Activated CD4-positive, alpha-beta T cell treated with anti-CD3 and anti-CD28 coated beads, Interleukin-2, amount 50 U/mL, for 16 hours (primary cell): ENCODE results near the gene CASP2.
"Not testable (repeated sequence)": the region's sequence is repeated elsewhere in the genome, so short reads cannot be mapped to it uniquely, and the experiment has no call there.

Experiments
- DNase-seq: peaks from one replicate; pipeline ENCODE4 v3.0.0-alpha.2; 2020

CASP2 gene

GRCh38 chr7:143265017-143265693 is 23.0 kb upstream of the CASP2 start:
- no peak for DNase-seq

DNA sequence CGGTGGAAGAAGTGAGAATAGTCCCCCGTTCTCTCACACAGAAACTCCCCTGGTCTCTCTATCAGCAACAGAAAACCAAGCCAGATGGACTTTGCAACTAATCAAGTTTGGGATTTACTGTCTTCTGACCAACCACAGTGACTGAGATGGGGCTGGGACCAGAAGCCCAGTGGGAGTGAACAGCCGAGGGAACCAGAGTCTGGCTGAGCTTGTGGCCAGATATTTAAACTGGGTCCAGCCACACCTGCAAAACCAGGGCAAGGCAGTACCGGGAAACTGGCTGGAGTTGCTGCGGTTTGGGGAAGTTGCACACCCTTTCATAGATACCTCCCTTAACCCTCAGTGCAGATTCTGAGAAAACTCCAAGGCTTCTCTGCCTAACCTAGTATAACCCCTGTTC is 18.9 kb upstream of the CASP2 start:
- no peak for DNase-seq

GRCh38 chr7:143271240-143271639 is 16.9 kb upstream of the CASP2 start:
- DNase-seq: peak; percentile 44

- no peak for DNase-seq
Measured at GRCh38 chr7:143272871-143273270, 15.3 kb upstream of the CASP2 start.

- DNase-seq: no peak
Measured at GRCh38 chr7:143279186-143280098, 8.7 kb upstream of the CASP2 start.

DNA sequence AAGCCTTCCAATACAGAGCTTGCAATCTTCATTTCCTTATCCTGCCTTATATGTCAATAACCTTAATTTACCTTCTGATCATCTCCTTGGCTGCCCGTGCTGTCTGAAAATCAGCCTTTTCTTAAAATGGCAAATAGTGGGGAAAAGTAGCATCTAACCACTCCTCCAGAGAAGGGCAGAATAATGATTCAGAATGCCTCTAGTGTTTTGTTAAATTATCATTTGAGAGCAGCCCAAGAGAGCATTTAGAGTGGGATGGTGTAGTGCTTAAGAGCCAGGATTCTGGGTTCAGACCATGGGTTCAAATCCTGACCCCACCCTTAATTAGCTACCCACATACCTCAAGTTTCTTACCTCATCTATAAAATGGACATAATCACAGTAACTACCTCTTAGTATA is 8.0 kb upstream of the CASP2 start:
- no peak for DNase-seq

- DNase-seq: no peak
Measured at GRCh38 chr7:143280566-143280965, 7.6 kb upstream of the CASP2 start.

- DNase-seq: no peak
Measured at GRCh38 chr7:143281529-143281928, 6.6 kb upstream of the CASP2 start.

DNA sequence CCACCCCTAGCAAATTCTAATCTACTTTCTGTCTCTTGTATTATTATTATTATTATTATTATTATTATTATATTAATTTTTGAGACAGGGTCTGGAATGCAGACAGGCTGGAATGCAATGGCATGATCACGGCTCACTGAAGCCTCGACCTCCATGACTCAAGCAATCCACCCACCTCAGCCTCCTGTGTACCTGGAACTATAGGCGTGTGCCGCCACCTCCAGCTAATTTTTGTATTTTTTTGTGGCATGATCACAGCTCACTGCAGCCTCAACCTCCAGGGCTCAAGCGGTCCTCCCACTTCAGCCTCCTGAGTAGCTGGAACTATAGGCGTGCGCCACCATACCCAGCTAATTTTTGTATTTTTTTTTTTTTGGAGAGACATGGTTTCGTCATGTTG is 6.0 kb upstream of the CASP2 start:
- DNase-seq: no peak

DNA sequence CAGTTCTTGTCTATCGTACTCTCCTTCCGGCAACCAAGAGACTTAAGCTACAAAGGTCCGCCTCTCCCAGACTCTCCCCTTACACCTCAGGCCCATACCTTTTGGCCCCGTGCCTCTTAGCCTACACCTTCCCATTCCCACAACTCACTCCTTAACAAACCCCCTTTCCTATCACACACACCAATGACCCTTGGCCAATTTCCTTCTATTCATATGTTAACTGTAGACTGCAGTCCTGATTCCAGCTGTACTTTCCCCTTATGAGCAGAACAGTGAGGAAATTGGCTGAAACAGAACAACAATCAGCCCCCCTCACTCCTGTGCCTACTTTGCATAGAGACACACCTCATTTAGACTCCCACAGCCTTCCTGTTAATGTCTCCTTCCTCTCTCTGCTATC is 4.8 kb upstream of the CASP2 start:
- no peak for DNase-seq

DNA sequence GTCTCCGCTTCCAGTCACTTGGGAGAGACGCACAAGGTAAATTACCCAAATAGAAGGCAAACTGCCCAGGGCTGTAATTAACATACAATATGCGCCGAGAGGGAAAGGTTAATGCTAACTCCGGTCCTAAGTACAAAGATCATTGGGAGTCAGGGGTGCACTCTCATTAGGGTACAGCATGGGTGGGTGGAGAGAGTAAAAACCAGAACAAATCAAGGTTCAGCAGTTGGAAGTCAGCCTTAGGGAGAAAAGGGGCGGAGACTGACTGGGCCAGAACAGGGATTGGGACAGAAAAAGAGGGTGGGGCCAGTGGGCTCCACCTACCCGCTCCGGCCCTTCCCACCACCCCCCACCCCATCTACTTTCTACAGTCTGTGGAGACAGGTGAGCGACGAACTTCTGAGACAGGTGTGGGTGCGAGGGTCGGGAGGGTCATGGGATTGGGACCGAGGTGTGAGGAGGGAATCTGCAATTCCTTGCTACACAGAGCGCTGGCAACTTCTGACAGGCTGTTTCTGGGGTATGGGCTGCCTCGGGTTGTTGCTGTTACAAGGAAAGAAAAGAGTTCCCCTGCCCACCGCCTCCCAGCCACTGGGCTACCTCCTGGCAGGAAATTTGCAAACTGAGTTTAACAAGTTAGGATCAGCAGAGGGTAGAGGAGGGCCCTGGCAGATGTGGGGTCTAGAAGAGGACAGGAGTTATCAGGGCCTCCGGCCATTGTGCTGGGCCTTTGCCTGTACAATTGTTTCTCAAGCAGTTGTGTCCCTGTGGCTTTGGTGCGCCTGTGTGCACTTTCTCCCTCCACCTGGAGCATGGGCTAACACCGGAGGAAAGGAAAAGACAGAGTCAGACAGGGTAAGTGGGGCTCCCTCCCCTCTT is 3.3 kb upstream of the CASP2 start, which contains the start of gene TMEM139:
Gene TMEM139 (plus strand): TSS at position 368 of the 879 bp plus-strand sequence. CDS start 1,000 bp downstream, outside the sequence.
- no peak for DNase-seq

DNA sequence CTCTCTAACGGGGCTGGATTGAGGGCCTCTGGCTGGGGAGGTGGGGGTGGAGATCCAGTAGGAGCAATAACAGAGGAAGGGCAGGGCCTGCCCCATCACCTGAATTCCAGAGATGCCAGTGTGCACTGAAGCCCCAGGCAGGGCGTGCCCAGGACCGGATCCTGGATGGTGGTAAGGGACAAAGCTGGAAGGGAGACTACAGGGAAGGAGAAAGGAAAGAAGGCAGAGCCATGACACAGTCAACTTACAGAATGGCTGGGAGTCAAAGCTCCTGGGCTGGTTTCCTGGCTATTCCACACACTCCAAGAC is 2.7 kb upstream of the CASP2 start:
- DNase-seq: no peak

DNA sequence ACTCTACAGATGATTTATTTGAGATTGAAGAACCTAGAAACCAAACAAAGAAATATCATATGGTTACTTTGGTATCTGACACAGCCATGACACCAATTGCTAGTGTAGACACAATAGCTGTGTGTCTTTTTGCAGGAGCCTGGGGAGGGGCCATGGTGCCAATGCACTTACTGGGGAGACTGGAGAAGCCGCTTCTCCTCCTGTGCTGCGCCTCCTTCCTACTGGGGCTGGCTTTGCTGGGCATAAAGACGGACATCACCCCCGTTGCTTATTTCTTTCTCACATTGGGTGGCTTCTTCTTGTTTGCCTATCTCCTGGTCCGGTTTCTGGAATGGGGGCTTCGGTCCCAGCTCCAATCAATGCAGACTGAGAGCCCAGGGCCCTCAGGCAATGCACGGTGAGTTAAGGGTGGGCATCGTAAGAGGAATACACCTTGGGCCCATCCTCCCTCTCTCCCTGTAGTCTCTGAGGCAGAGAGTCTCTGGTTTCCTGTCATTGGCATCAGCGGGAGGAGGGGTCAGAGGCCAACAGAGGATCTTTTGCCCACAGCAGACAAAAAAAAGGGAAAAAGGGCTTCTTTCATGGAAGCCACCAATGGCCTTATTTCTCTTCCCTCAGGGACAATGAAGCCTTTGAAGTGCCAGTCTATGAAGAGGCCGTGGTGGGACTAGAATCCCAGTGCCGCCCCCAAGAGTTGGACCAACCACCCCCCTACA is 2.2 kb upstream of the CASP2 start:
- DNase-seq: no peak

DNA sequence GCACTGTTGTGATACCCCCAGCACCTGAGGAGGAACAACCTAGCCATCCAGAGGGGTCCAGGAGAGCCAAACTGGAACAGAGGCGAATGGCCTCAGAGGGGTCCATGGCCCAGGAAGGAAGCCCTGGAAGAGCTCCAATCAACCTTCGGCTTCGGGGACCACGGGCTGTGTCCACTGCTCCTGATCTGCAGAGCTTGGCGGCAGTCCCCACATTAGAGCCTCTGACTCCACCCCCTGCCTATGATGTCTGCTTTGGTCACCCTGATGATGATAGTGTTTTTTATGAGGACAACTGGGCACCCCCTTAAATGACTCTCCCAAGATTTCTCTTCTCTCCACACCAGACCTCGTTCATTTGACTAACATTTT is 1.6 kb upstream of the CASP2 start:
- no peak for DNase-seq

DNA sequence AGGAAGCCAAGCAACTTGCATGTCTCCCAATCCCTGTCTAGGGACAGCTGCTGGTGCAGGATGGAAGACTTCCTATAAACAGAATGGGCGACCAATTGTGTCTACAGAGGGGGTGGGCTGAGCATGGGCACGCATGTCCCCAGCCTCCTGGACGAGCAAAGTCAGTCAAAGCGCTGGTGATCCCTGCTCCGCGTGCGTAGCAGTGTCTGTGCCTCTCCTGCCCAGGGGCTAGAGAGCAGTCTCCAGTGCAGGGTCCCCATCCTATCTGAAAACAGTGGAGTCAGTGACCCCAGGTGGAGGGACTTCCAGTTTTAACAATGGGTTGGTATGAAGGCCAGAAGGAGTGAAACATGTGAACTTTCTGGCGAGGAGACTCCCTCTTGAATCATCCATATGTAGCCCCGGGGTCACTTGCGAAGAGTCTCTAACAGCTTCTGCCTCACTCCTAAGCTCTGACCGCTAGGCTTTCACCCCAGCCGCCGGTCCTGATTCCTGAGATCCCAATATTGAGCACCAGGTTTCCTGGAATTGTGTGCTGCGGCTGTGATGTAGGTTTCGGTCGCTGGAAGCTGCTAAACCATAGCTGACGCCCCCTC is 714 bp upstream of the CASP2 start:
- no peak for DNase-seq

GRCh38 chr7:143288836-143289235 is 685 bp downstream of the CASP2 start:
- no peak for DNase-seq

DNA sequence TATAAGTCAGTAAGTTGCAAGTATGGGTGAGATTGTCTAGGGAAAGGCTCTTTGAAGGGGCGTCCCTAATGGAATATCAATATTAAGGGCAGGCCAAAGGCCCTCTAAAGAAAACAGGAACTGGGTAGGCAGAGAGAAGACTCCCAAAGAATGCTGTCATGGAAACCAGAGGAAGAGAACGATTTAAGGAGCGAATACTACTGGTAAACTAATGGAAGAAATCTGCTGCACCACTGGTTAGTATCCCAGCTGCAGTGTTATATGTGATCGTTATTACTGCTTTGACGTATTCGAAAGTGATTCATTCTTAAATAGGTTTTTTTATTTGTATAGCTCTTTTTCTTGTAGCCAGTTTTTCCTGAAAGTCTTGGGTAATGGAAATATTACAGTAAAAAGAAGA is 1.3 kb downstream of the CASP2 start:
- no peak for DNase-seq

GRCh38 chr7:143289888-143290287 is 1.7 kb downstream of the CASP2 start:
- not testable (repeated sequence) for DNase-seq

DNA sequence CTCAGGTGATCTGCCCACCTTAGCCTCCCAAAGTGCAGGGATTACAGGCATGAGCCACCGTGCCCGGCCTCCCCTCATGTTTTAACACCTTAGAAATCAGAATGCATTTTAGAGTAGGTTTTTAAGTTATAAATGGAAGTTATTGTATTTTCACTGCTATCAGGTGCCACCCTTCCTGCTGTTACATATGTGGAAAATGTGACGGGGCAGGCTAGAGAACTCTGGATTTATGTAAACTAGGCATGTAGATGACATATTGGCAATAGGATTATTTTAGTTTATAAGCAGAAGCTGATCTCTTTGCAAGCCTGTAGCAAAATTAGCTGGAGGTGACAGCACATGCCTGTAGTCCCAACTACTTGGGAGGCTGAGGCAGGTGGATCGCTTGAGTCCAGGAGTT is 2.1 kb downstream of the CASP2 start:
- no peak for DNase-seq

- DNase-seq: no peak
Measured at GRCh38 chr7:143292876-143293275, 4.7 kb downstream of the CASP2 start.

DNA sequence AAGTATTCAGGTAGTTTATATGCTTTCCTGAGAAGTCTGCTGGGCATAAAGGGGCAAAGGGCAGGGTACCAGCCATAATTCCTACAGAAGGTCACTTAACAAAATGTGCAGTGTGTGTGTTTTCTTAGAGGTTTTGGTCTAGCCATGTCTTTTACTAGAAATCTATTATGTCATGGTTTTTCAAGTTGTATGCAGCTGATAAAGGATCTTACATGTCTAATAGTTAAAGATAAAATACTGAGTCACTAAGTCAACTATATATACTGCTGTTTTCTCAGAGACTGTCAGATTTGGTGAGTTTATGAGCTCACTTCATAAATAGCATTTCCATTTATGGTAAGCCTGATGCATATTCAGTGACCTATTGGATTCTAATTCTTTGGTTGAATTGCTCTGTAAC is 7.7 kb downstream of the CASP2 start:
- no peak for DNase-seq

DNA sequence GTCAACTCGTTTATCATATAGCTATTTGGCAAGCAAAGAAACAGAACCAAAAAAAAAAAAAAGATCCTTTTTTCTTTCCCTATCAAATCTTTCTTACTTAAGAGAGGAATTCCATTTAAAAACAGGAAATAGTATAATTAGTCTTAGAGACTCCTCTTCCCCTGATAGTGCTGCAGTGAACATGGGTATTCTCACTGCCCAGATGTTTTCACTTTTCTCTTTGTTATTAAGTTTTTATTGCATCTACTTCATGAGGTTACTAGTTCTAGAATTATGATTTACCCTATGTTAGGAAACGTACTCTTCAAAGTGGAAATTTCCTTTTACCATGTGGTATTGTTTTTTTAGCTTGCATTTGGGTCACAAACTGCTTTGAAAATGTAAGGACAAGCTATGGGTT is 8.5 kb downstream of the CASP2 start:
- DNase-seq: no peak
